H7 (cell line): ENCODE measurements around the gene MAMLD1. TPM values are rescaled to one million over a fixed set of nuclear protein-coding genes. Genes with fewer than 3 reads are reported as not detected.

Experiments
- DNase-seq: peaks from one replicate; pipeline ENCODE4 v3.0.0; 2012
- H3K27me3 ChIP-seq: 2 replicates; pipeline ENCODE4 v1.6.0; 2011; ENCODE audit warnings: mild to moderate bottlenecking, low read length; ENCODE audit not compliant: control insufficient read depth, insufficient read depth
- H3K36me3 ChIP-seq: replicated peaks from 2 replicates; pipeline ENCODE4 v1.5.1; 2011; ENCODE audit warnings: low read length; ENCODE audit not compliant: control insufficient read depth, insufficient read depth
- H3K4me3 ChIP-seq: 2 replicates; pipeline ENCODE4 v1.5.1; 2011; ENCODE audit warnings: low read depth, mild to moderate bottlenecking, control low read depth, low read length, moderate library complexity; ENCODE audit not compliant: insufficient read depth
- total RNA-seq: library from RNA; depleted of rRNA; stranded (reverse); fragments of >200 nt; shearing (Covaris generic); gene quantifications from 2 replicates; pipeline ENCODE4 v1.2.3, GENCODE V29; 2014; rRNA removed

MAMLD1 gene, protein sequence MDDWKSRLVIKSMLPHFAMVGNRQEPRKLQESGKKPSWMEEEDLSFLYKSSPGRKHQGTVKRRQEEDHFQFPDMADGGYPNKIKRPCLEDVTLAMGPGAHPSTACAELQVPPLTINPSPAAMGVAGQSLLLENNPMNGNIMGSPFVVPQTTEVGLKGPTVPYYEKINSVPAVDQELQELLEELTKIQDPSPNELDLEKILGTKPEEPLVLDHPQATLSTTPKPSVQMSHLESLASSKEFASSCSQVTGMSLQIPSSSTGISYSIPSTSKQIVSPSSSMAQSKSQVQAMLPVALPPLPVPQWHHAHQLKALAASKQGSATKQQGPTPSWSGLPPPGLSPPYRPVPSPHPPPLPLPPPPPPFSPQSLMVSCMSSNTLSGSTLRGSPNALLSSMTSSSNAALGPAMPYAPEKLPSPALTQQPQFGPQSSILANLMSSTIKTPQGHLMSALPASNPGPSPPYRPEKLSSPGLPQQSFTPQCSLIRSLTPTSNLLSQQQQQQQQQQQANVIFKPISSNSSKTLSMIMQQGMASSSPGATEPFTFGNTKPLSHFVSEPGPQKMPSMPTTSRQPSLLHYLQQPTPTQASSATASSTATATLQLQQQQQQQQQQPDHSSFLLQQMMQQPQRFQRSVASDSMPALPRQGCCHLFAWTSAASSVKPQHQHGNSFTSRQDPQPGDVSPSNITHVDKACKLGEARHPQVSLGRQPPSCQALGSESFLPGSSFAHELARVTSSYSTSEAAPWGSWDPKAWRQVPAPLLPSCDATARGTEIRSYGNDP
- 0.31 and 1.1 TPM in 2 replicates for total RNA-seq

DNA sequence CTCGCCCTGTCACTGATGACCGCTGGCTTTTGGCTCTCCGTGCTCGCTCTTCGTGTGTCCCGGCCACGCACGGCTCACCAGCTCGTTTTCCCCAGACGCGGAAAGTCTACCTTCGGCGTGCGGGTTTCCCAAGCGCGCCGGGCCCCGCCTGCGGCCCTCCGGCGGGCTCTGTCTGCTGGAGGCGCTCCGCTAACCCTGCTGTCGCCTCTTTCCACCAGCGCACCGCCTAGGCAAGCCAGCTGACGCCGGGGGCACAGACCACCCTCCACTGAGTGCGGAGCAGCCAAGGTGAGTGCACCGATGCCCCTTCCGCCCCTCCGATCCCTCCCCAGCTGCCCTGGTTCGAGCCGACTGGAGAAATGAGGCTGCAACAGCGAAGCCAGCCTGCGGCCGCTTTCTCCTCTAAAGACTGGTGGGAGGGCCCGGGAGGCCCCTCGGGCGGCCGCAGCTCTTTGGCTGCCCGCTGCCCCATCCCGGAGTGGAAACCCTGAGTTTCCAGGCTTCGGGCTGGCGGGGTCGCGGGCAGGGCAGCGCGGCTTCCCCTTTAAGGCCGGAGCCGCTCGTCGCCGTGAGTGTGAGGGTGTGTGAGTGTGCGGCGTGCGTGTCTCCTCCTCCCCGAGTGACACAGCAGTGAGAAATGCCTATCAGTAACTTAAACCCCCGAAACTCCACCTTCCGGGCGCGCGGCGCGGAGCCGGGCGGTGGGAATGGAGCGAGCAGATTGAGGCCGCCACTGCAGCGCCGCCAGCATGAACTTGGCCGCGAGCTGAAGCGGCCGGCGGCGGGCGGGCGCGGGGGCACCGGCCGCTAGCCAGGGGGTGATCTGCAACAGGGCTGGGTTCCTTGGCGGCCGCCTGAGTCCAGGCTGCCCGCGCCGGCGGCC is at the start of gene MAMLD1:
TSS of gene MAMLD1 (plus strand) at position 719 of the 883 bp plus-strand sequence. CDS start 82,200 bp downstream, outside the sequence.
- peak within 1 kb of the TSS; percentile 67 for H3K4me3 ChIP-seq
- H3K27me3 ChIP-seq, result peaks cover 78% of the 10 kb centered on the region
- DNase-seq, result peak; percentile 76
- no peaks in the 10 kb centered on the region for H3K36me3 ChIP-seq

DNA sequence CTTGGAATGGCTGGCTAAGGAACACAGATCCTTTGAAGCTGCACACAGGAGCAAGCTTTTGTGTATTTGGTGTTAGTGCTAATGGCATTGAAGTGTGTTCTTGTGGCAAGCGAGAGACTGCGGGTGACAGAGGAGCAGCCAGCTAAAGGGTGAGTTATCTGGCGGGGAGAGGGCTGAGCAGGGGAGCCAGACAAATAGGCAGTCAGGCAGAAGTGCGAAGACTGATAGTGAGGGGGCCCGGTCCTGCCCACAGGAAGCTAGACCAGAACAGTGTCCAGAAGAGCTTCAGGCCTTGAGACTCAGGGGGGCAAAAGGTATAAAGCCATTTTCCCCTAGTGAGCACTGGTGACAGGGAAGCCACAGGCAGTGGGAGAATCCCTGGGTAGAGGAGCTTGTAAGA is 49.6 kb upstream of the MAMLD1 start:
- no peaks in the 10 kb centered on the region for H3K36me3 ChIP-seq
- DNase-seq, result no peak

DNA sequence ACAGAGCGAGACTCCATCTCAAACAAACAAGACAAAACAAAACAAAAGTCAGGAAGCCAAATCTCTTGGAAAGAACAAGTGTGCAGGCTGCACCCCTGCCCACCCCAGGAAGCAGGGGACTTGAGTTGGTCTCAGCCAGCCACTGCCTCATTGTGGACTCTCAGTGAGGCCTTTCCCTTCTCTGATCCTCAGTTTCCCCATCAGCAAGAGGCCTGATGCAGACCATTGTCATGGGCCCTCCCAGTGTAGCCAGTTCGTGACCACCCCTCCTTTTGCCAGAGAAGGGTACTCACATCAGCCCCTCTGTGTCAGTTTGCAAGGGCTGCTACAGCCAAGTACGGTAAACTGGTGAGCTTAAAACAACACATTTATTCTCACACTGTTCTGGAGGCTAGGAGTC is 48.9 kb upstream of the MAMLD1 start:
- H3K4me3 ChIP-seq, result no peak overlapping the region
- no peak for DNase-seq
- H3K36me3 ChIP-seq, result no peaks in the 10 kb centered on the region
- H3K27me3 ChIP-seq, result no peaks in the 10 kb centered on the region

More for the DNA sequence above, 49.6 kb upstream of the MAMLD1 start:
- H3K27me3 ChIP-seq, result no peaks in the 10 kb centered on the region
- H3K4me3 ChIP-seq, result no peak overlapping the region

DNA sequence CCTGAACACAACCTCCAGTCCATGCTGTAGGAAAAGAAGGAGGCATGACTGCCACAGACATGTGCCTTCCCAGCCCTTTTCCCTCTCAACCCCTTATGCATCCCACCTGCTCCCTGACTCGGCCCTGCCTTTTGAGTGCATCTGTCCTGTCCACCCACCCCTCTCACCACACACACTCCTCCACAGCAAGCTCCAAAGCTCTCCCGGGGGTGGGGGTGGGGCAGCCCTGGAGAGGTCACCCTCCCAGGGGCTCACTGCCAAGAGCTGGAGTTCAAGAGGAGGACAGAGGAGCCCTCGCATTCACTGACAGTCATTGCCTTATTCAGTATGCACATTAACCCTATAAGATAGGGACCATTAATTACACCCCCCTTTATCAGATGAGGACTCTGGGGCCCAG is 46.6 kb upstream of the MAMLD1 start:
- Histone ChIP-seq H3K4me3 (no peak overlapping the region), H3K36me3 (no peaks in the 10 kb centered on the region), H3K27me3 (no peaks in the 10 kb centered on the region)
- no peak for DNase-seq

DNA sequence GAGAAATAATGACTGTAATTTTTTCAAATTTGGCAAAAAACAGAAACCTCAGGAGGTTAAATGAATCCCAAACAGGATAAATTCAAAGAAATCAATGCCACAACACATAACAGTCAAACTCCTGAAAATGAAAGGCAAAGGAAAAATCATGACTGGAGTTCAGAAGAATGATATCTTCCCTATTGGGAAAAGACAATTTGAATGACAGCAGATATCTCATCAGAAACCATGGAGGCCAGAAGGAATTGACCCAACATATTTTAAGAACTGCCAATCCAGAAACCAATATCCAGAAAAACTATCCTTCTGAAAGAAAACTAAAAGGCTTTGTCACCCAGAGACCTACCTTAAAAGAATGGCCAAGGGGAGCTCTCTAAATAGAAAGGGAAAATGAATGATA is 40.1 kb upstream of the MAMLD1 start:
- no peaks in the 10 kb centered on the region for H3K36me3 ChIP-seq
- no peak for DNase-seq
- no peak overlapping the region for H3K4me3 ChIP-seq
- no peaks in the 10 kb centered on the region for H3K27me3 ChIP-seq

DNA sequence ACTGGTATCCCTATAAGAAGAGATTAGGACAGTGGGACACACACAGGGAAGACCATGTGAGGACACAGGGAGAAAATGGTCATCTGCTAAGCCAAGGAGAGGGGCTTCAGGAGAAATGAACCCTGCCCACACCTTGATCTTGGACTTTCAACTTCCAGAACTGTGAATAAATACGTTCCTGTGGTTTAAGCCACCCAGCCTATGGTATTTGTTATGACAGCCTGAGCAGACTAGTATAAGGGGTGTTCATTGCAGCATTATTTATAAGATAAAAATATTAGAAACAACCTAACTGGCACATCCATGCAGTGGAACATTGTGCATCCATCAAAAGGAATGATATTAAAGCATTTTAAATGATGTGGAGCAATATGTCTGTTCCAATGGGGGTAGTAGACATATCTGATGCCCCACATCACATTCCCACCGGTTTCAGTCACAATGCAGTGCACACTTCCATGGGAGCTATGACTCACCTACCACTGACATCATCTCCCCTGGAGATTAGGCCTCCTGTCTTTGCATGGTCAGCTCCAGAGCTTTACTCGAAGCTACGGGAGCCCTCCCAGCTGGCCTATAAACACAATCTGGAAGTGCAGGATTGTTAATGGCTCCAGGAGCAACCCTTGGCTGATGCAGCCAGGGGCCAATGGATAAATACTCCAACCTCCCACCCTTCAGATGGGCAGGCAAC is 38.9 kb upstream of the MAMLD1 start:
- no peak for DNase-seq

DNA sequence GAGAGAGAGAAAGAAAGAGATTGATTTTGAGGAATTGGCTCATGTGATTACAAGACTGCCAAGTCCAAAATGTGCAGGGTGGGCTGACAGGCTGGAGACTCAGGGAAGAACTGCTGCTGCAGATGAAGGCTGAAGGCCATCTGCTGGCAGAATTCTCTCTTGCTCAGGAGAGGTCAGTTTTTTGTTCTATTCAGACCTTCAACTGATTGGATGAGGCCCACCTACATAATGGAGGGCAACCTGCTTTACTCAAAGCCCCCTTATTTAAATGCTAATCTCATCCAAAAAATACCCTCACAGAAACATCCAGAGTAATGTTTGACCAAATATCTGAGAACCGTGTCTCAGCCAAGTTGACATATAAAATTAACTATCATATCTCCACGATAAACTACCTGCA is 38.2 kb upstream of the MAMLD1 start:
- DNase-seq, result no peak
- no peak overlapping the region for H3K4me3 ChIP-seq
- no peaks in the 10 kb centered on the region for H3K27me3 ChIP-seq
- no peaks in the 10 kb centered on the region for H3K36me3 ChIP-seq

More for the DNA sequence above, 38.9 kb upstream of the MAMLD1 start:
- Histone ChIP-seq H3K36me3 (no peaks in the 10 kb centered on the region), H3K4me3 (no peak overlapping the region), H3K27me3 (no peaks in the 10 kb centered on the region)

DNA sequence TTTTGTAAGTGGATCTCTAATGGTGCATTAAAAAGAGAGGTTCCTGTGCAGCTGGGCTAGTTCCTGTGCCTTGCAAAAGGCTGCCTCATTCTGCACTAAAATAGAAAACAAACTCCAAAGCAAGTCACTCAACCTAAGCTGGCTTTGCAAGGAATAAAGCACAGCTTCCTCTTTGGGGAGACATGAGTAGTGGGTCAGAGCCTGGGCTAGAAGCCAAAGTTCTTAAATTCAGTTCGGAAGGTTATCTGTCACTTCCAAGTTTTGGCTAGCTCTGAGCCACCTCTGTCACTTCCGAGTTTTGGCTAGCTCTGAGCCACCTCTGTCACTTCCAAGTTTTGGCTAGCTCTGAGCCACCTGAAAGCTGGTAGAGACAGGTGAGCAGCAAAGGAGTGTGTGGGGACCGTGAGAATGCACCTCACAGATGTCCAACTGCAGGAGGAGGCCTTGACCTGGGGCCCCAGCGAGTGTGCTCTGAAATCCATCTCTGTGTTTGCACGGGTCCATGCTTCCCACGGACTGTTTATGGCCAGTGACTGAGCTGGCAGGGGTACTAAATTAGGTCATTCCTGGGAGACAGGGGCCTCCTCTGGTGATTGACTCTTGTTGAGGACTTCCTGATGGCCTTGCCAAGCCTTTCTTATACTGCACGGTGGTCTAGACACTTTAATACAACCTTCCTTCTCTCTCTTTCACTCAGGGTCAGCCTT is 36.4 kb upstream of the MAMLD1 start:
- no peaks in the 10 kb centered on the region for H3K36me3 ChIP-seq
- no peak overlapping the region for H3K4me3 ChIP-seq
- no peaks in the 10 kb centered on the region for H3K27me3 ChIP-seq
- no peak for DNase-seq

DNA sequence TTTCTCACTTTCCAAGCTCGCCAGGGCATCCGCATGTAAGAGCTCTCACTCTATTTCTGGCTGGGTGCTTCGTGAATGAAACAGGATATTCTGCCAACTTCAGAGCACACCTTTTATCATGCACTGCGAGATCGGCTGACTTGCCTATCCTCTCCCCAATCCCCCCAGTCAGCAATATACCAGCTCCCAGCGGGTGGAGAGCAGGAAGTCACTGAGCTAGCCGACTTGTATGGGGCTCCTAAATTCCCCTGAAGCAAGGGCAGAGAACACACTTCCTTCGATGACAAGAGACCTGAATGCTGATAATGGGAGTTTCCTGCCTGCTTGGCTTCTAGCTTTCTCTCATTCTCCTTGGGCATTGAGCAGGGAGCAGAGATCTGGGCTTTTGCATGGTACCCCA is 33.8 kb upstream of the MAMLD1 start:
- Histone ChIP-seq H3K27me3 (no peaks in the 10 kb centered on the region), H3K36me3 (no peaks in the 10 kb centered on the region), H3K4me3 (no peak overlapping the region)
- peak; percentile 70 for DNase-seq

DNA sequence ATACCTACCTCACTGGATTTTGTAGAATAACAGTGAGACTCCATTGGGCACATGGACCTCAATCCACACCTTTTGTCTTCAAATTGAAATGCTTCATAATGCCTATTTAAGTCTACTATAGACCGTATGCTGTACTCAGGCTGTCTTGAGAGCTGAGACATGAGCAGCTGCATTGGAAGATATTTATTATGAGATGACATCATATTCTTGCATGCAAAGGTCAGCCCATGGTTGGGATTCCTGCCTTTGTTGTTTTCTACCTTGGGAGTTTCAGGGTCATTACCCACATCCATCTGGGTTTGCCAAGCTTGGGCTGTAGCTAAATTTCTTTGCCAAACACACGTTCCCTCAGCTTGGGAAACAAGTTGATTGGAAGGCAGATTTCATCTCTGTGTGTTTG is 33.2 kb upstream of the MAMLD1 start:
- H3K4me3 ChIP-seq, result no peak overlapping the region

DNA sequence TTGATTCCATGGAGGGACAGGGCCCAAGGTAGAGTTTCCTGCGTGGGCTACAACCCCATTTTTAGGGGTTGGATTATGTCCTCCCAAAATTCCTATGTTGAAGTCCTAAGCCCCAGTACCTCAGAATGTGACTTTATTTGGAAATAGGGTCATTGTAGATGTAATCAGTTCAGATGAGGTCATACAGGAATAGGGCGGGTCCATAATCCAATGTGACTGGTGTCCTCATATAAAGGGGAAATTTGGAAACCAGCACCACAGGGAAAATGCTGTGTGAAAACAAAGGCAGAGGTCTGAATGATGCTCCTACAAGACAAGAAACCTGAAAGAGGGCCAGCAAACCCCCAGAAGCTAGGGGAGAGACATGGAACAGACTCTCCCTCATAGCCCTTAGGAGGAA is 31.1 kb upstream of the MAMLD1 start:
- no peak overlapping the region for H3K4me3 ChIP-seq
- no peaks in the 10 kb centered on the region for H3K27me3 ChIP-seq
- H3K36me3 ChIP-seq, result no peaks in the 10 kb centered on the region
- DNase-seq, result no peak

More for the DNA sequence above, 33.2 kb upstream of the MAMLD1 start:
- no peaks in the 10 kb centered on the region for H3K36me3 ChIP-seq
- no peak for DNase-seq
- no peaks in the 10 kb centered on the region for H3K27me3 ChIP-seq

DNA sequence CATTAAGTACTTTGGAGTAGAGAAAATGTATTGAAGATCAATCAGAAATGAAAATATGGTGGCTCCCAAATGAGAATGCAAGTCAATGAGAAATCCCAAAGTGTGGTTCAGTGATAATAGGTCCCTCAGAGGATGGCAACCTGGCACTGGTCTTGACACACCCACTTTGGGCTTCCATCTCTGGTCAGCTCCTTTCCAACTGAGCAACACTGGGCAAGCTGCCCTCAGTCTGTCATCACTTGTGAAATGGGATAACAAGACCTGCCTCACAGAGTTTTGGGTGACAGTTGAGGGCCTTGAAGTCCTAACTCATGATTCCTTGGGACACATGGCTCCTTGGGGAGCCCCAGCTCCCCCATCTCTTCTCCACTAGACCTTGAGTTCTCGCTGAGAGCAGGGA is 29.0 kb upstream of the MAMLD1 start:
- H3K36me3 ChIP-seq, result no peaks in the 10 kb centered on the region
- no peak overlapping the region for H3K4me3 ChIP-seq
- no peaks in the 10 kb centered on the region for H3K27me3 ChIP-seq
- no peak for DNase-seq

DNA sequence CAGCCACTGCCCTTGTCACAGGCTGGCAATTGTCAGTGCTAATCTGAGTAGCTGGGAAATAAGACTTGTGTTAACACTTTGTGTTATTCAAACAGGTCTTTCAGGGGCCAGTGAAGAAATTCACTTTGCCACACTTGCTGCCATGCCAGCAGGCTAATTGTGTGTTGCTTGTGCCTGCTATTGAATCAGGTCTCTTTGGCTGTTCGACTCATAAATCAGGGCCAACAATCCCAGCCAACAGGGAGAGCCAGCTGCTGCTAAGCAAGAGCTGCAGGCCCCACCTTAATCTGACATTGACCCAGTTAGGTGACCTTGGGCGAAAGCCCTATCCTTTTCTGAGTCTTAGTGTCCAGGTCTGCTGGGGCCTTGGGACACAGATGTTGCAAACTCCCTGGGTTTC is 28.1 kb upstream of the MAMLD1 start:
- DNase-seq, result no peak
- Histone ChIP-seq H3K4me3 (no peak overlapping the region), H3K36me3 (no peaks in the 10 kb centered on the region), H3K27me3 (no peaks in the 10 kb centered on the region)
